CD4-positive, alpha-beta T cell treated with Interferon alpha-2 for 1 hour (primary cell): ENCODE data around the gene SFRP5.

ENCODE experiments used
- DNase-seq, 2 donors: peaks; one replicate each; pipeline ENCODE4 v3.0.0-alpha.2; 2020 to 2022

The SFRP5 gene, protein sequence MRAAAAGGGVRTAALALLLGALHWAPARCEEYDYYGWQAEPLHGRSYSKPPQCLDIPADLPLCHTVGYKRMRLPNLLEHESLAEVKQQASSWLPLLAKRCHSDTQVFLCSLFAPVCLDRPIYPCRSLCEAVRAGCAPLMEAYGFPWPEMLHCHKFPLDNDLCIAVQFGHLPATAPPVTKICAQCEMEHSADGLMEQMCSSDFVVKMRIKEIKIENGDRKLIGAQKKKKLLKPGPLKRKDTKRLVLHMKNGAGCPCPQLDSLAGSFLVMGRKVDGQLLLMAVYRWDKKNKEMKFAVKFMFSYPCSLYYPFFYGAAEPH

DNA sequence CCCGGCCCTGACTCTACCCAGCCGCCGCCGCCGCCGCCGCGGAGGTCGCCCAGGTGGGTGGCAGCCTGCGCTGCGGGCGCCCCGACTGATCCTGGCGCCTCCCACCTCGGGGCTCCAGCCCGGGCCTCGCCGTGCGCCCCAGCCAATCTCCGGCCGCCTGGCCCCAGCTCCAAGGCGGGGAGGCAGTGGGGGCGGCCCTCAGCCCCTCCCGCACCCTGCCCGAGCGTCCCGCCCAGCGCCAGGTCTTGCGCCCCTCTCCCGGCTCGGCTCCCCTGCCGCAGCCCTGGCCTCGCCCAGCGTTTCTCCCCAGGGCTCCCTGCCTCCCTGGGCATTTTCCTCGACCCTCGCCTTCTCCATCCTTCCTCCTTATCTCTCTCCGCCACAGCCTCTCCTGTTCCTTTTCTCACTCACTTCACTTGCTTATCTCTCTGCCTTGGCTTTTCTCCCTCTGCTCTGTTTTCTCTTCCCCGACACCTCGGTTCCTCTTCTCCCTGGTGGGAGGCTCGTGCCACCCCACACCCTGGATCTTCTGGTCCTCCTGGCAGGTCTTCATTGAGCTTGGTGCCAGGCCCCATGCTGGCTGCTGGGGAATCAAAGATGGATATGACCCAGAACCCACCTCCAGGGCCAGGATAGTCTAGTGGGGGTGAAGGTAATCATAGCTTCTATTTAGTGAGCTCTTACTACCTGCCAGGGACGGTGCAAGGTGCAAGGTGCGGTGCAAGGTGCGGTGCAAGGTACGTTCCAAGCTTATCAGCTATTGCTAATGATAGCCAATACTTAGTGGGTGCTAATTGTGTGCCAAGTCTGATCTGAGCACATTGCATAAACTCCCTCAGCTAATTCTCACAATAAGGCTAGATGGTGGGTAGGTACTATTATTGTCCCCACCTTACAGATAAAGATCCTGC lies at the start of gene SFRP5:
TSS of gene SFRP5 (minus strand) at position 87 of the 911 bp plus-strand sequence. CDS start 166 bp downstream, outside the sequence.
- DNase-seq, result no peak

DNA sequence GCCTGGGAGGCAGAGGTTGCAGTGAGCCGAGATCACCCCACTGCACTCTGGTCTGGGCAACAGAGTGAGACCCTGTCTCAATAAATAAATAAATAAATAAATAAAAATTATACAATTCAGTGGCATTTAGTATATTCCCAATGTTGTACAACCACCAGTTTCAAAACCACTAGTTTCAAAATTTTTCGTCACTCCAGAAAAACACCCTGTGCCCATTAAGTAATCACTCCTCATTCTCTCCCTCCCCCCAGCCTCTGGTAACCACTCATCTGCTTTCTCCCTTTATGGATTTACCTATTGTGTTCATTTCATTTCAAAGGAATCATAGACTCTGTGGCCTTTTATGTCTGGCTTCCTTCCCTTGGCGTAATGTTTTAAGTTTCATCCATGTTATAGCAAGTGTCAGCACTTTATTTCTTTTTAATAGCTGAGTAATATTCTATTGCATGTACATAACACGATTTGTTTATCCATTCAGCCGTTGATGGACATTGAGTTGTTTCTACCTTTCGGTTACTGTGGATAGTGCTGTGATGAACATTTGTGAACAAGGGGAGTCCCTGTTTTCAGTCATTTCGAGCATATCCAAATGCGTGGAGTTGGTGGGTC lies 48.4 kb upstream of the SFRP5 start:
- DNase-seq, result no peak

DNA sequence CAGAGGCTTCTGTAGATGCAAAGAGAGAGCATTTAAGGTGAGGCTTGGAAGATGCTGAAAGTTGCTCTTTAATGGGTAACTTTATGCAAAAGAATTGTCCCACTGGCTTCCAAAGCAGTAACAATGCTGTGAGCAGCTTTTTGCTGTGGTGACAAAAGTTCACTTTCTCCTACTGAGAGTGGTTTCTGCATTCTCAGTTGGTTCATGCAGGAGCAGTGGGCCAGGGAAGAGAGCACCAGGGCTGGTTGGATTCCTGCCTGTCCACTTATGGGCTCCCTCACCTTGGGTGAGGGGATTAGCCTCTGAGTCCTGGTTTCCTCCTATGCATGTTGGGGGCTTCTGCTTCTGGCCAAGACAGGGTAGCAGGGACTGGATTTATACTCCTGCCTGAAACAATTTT lies 46.8 kb upstream of the SFRP5 start:
- no peak for DNase-seq

DNA sequence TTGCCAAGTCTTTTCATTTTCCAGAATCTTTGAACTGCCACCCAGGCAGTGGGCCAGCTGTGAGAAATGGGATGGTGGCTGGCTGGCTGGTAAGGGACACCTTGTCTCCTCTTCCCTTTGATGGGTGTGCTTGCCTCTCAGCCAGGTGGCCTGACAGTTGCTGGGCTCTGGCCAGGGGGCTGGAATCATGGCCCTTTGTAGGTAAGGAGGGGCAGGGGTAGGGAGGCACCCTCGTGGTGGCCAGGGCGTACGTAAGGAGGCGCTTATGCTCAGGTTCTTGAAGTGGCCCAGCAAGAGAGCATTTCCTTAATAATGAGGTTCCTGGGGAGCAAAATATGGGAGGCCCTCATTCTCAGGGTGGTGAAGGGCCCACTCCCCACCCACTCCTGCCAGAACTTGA lies 44.8 kb upstream of the SFRP5 start:
- no peak for DNase-seq

DNA sequence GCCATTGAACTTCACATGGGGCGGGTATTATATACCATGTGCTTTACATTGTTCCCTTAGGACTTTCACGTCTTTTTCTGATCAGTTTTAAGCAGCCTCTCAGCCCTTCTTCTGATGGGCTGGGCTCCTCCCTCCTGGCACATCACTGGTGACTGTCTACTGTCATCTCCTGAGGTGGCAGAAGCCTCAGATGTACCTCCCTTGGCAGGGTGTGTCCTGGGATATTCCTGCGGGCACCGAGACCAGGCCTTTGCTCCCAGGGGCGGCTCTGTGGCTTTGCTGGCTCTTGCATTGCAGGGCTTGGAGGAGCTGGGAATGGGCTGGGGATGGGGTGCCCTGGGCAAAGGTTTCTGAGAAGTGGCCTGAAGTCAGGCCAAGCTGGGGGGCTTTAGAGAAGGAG lies 43.2 kb upstream of the SFRP5 start:
- DNase-seq, result no peak

DNA sequence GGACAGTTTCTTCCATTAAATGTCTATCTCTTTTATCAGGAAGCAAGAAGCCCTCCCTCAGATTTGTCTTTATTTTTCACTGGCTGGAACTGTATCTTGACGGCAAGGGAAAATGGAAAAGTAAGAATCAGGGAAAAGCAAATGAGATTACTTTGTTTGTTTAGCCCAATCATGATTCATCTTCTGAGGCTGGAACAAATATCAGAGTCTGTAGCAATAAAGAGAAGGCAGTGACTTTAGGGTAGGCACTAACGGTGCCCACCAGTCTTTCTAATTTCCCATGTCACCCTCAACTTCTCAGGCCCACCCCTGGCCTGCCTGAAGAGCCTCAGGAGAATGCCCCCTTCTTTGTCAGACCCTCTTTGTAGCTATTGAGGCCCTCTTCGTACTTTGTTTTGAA lies 41.5 kb upstream of the SFRP5 start:
- no peak for DNase-seq

DNA sequence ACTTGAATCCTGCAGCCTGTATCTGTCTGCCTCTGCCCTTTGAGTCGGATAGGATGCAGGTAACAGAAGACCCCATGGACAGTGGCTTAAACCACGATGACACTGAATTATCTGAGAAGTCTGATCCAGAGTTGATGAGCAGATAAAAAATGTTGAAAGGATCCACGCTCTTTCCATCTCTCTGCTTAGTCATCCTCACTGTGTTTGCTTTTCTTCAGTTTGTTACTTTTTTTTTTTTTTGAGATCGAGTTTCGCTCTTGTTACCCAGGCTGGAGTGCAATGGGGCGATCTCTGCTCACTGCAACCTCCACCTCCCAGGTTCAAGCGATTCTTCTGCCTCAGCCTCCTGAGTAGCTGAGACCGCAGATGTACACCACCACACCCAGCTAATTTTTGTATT lies 40.9 kb upstream of the SFRP5 start:
- no peak for DNase-seq

DNA sequence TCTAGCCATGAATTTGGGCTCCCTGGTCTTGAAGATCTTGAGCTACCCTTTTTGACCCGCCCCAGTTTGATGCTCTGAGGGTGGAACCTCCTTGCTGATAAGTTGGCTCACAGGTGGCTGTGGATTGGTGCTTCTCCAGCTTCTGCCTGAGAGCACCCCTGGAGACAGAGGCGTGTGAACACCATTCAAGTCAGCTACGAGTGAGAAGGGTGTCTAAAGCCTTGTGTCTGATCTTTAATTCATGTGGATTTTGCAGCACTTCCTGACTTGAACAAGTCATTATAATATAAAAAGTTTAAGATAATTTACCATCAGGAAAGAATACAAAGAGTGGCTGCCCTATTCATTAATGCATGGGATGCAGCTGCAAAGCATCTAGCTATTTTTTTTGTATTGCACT lies 40.2 kb upstream of the SFRP5 start:
- no peak for DNase-seq

DNA sequence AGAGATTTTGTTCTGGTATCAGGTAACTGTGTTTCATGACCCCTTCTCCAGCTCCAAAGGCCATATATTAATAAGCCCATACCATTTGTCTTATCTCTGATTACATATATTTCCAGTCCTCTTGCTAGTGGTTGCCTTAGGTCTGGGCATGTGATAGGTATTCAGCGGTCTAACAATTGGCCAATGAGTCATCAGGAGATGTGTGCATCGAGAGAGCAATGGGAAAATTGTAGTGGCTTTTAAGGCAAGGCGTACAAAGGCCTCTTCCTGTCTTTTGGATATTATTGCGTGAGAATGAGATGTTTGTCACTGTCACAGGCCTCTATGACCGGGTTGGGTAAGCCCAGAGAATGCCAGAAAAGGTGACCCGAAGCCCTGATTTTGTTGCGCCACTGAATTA lies 38.6 kb upstream of the SFRP5 start:
- no peak for DNase-seq

DNA sequence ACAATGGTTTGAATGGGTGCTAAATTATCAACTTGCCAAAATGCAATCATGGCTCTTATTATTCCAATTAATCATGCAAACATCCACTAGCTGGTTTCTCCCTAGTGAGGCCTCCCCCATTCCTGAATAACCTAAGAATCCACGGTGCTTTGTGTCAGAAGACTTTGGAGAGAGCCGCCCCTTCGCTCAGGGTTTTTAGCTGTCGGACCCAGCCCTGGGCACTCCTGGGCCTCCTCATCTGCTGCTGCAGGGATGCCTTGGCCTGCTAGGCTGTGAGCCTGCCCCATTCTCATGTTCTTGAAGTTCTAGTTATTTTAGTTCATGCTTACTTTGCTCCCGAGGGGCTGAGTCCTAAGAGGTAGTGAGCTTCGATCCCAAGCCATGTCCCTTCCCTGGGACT lies 34.1 kb upstream of the SFRP5 start:
- DNase-seq, result no peak

DNA sequence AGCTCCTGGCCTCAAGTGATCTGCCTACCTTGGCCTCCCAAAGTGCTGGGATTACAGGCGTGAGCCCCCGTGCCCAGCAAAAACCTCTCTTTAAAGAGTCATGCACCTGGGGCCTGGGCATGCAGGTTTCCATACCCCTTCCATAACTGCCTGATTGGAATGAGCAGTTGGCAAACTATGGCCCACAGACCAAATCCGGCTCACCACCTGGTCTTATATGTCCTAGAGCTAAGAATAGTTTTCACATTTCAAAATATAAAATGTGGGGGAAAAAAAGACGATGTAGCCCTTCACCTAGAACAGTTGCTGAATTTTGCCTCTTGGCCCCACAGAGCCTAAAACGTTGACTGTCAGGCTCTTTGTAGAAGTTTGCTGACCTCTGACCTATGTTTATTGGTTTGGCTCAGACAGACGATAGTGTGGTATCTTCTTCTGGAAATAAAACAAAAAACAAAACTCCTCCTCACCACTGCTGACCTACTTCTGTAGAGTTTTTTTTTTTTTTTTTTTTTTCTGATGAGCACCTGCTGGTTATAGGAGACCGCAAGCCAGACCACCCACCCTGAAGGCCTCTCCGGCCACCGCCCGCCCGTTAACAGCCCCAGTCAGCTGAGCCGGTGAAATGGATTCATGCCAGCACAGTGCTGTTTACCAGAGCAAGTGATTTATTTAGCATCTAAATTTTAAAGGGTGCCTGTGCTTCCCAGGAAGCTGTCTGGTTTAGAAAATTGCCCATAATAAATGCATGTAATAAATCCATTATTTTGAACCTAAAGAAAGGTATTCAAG lies 33.5 kb upstream of the SFRP5 start:
- no peak for DNase-seq

DNA sequence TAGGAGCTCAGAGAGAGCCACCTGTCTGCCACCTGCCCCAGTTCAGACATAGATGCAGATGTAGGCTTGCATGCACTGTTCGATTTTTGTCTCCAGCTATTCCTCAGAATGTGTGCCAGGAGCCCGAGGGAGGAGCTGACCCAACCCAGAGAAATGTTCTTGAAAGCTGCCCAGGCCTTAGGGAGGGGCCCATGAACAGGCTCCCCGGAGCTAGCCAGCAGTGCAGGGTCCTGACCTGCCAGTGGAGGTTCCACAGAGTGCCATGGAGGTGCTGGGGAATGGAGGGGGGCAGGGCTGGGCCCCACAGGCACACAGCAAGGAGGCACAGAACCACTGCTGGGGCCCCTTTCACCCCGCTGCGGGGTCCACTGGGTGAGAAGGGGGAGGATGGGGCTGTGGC lies 29.6 kb upstream of the SFRP5 start:
- DNase-seq, result no peak

DNA sequence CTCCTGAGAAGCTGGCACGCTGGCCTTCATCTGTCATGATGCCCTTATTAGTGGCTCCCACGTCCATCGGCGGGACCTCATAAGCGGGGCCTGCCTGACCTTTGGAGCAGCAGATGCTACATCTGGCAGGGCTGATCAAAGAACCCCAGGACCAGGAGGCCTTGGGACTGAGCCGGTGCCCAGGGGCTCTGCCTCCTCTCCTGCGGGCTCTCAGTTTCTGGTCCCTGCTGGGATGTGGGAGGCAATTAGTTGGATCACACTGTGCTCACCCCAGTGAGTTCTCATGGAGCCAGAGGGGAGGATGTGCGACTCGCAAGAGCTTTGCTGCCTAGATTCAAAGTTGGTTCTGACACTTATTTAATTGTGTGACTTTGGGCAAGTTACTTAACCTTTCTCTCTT lies 28.7 kb upstream of the SFRP5 start:
- DNase-seq, result no peak

DNA sequence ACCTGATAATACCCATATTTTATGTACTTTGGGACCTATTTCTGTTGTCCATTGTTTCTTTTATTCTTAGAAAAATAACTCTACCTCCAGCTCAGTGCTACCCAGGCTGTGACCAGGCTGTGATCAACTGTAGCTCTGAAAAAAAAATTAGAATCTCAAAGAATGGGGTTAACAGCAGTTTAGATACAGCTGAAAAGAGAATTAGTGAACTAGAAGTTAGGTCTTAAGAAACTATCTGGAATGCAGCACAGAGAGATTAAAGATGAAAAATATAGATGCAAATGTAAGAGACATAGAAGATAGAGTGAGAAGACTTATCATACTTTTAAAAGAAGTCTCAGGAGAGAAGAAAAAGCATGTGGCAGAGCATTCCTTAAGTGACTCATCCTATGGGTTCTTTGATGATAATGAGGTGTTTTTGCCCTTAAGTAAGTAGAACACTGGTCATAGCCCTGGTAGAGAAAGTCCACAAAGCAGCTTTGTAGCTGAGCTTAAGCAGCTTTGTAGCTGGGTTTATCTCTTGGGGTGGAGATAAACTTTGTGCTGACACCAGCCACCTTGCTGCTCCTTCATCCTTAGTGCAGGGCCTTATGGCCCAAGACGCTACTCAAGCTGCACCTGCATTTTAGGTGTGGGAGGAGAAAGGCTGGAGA lies 27.3 kb upstream of the SFRP5 start:
- no peak for DNase-seq

DNA sequence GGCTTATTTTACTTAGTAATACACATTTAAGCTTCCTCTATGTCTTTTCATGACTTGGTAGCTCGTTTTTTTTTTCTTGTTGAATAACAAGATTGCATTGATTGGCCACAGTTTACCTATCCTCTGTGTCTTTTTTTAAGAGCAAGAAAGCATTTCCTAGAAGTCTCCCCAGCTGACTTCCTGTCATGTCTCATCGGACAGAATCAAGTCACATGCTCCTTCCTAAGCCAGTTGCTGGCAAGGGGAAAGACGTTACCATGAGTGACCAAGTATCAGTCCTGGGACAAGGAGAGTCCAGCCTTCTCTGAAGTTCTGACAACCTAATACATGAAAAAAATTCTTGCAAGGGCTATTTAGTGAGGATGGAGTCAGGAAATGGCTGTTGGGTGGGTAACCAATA lies 24.9 kb upstream of the SFRP5 start:
- DNase-seq, result peak; percentile 57 to 84

DNA sequence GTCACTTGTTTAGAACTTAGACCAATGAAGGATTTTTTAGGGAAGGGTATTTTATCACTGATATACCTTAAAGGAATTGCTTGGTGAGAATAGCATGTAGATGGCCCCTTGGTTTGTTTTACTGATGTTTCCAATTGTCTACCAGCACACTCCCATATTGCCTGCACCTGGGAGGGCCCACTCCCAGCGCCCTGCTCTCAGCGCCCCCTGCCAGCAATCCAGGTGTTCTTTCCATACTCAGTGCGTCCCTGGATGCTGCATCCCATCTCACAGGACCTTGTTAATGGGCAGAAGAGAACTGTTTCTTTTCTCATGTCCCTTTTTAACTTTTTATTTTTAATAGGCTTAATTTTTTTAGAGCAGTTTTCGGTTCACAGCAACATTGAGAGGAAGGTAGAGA lies 24.1 kb upstream of the SFRP5 start:
- DNase-seq, result no peak

DNA sequence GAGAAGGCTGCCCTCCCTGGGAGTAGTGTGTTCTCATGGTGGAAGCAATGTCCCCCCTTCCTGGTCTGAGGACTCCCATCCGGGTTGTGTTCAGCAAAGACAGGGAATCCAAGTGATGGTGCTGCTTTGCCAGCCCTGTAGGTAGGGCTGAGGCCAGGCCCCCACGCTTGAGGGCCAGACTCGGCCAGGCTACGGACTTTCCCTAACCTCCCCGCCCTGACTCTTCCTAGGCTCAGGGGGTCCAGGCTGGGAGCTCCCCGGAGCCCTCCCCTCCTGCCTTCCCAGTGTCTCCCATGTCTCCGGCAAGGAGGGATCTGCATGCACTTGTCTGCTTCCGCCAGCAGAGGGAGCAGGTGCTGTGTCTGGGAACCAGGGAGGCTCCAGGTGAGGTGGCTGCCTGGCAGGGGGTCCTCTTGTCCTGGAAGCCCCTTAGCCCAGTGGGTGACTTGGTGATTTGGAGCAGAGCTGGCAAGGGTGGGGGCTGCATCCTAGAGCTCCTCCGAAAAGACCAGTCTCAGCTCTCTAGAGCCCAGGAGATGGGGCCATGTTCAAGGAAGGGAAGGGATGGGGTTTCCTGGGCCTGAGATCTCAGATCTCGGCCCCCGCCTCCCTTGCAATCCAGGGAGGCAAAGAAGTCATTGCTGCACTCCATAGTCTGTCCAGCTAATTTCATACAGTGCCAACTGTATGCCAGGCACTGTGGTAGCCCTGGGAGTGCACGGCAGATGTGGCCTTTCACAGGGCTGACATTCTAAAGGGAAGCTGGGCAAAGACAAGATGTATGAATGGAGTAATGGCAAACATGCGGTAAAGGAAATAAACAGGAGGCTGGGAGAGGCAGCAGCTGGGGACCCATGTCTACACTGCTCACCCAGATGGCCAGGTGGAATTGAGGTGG lies 20.3 kb upstream of the SFRP5 start:
- peak; percentile 55 to 78 for DNase-seq

DNA sequence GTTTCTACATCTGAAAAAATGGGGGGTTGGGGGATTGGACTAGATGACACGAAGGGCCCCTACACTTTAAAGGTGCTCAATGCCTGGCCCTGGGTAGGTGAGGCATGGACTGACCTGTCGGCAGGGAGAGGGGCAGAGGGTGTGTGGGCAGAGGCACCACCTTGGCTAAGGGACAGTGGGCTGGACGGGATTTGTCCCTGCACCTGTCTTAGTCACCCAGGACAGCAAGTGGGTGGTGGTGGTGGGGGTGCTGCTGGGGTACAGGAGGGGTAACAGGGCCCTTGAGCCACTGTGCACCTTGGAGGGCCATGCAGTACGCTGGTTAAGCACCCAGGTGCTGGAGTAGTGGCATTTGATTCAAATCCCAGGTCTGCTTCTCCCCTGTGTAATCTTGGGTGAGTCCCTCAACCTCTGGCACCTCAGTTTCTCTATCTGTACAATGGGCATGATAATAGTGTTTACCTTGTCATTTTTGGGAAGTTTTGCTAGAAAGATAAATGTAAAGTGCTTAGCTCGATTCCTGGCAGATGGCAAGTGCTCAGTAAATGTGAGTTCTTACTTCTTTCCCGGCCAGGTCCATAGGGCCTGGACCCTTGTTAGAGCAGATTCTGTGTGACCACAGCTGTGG lies 18.1 kb upstream of the SFRP5 start:
- DNase-seq, result no peak

DNA sequence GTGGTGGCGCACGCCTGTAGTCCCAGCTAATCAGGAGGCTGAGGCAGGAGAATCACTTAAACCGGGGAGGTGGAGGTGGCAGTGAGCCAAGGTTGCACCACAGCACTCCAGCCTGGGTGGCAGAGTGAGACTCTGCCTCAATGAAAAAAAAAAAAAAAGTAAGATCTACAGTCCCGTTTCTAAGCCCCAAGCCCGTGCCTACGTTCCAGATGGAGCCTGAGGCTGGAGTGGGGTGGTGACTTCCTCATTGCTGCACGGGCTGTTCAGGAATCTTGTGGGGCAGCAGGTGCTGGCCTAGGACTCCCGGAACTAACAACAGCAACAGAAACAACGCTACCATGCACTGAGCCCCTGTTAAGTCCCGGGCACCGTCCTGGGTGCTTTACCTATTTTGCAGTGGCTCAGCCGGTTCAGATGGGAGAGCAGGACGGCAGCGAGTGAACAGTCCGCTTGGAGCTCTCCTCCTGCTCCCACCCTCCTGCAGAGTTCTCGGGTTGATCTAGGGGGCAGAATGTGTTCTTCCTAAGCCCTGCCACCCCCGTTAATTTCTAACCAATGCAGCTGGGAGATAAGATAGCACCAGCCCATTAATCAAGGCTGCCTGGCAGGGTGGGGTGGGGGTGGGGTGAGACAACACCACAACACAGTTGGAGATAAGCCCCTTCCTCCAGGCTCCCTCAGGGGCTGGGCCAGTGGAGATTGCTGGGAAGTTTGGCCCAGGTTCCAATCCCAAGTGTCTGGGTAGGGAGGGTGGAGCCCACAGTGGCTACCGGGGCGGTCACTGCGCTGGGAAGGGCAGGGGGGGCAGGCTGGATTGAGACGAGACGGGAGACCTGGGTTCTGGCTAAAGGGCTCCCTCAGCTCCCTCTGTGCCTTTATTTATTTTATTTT lies 17.0 kb upstream of the SFRP5 start:
- no peak for DNase-seq

DNA sequence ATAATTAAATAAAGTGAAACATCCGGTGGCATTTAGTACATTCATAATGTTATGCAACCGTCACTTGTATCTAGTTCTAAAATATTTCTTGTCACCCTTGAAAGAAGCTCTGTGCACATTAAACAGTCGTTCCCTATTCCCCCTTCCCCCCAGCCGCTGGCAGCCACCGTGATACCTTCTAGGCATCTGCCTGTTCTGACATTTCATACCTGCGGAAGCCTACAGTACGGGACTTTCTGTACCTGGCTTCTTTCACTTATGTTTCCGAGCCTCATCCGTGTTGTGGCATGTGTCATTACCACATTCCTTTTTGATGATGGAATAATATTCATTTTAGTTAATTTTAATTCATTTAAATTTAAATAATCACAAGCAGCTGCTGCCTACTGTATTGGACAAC lies 13.9 kb upstream of the SFRP5 start:
- no peak for DNase-seq
